GM04504 (cell line): ENCODE data around the gene HYDIN.

Experiments
- DNase-seq: peaks from one replicate; pipeline ENCODE4 v3.0.0-alpha.2; 2012; ENCODE audit warnings: low read depth

Gene HYDIN

DNA sequence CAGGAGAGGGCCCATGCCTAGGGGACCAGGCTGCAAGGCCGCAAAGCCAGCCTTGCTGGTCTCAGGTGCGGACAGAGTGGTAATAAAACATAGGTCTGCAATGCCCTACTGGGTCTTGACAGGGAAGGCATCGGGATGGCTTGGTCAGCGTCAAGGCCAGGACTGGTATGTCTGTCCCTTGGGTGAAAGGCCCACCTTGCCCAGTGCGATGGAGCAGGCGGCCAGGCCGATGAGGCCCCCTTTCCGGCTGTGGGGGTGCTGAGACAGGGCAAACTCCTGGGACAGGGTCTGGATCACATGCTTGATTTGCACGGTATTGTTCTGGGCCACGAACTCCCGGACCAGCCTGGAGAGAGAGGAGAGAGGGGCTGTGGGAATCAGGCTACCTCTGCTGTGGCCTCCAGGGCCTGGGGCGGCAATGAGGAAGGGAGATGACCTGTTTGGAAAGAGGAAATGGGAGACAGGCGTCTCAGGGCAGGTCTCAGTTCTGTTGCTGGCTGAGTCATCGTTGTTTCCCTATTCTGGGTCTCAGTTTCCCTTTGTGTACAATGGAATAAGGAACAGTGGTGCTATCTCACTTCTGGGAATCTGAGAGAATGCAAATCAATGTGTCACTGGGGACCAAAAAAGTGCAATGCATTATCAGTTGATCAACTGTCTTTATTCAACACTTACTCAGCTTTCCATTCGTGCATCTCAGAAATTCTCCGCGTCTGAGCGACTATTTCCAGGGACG is 444.3 kb downstream of the HYDIN start:
- no peak for DNase-seq

DNA sequence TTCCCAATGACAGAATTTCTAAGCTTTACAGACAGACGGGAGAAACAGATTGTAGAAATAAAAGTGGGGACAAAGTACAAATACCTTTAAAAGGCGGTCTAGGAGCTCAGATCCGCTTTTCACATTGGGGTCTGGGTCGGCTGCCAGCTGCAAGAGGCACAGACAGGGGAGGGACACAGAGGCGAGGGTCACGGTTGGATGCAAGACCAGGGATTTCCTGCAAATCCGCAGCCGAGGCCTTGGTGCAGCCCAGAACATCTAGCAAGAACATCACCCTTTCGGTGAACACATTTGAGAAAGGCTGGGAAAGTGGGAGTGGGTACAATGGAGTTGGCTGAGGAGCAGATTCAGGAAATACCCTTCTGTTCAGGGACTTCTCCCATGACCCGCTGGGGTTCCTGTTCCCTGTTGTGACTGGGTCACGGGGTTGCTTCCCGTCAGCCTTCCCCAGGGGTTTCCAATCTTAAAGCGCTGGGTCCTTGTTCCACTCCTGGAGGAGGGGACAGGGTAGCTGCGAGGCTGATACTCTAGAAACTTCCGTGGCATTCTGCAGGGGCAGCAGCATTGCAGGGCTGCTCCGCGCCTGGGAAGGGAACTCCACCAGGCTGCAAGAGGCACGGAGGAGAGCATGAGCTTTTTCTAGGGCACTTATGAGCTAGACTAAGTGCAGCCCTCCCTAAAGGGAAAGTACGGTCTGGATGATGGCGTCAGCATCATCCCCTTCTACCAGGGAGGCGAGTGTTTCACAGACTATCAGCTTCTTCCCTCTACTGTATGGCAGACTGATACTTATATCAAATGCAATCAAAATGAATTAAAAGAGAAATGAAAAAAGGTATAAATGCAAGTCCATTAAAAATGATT is 445.6 kb downstream of the HYDIN start:
- DNase-seq, result no peak

DNA sequence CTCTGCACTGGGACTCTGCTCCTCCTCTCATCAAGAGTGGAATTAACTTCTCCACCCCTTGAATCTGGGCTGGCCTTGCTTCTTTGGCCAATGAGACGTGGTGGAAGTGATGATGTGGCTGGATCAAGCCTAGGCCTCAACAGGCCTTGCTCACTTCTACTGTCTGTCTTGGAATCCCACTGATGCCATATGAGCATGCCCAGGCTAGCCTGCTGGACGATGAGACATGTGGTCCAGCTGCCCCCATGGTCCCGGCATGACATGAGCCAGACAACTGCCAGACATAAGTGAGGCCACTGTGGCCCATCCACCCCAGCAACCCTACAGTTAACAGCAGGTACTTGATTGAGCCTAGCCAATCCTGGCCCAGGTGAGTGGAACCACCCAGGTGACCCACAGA is 448.3 kb downstream of the HYDIN start:
- DNase-seq, result no peak

DNA sequence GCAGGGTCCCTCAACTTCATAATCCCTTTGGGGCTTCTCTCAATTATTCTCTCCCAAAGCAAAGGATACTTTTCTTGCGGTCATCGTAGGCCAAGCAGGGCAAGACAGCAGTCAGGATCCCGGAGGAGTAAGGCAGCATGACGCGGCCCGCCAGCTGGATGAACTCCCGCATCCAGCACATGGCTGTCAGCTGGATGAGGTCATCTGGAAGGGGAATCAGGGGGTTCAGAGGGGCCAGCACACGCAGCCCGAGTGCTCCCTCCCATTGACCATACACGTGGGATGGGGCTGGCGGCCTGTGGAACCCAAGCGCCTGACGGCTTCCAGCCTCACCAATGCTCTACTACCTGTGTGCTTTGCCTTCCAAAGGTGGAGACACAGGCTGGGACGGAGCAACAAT is 448.7 kb downstream of the HYDIN start:
- no peak for DNase-seq

DNA sequence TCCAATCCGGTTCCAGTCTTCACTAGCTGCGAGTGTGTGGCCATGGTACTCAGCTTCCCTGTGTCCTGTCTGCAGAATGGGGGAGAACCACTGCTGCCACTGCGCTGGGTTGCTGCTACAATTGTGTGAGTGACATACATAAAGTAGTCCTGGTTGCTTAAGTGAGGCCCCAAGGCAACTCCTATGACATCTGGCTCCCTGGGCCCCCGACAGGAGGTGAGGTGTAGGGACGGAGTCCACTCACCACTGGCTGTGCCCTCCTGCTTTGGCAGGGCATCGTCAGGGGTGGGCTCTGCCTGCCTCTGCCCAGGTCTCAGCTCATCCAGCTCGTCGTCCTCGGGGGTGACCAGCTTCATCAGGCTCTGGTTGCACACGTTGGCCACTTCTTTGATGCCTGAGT is 450.0 kb downstream of the HYDIN start:
- DNase-seq, result no peak

DNA sequence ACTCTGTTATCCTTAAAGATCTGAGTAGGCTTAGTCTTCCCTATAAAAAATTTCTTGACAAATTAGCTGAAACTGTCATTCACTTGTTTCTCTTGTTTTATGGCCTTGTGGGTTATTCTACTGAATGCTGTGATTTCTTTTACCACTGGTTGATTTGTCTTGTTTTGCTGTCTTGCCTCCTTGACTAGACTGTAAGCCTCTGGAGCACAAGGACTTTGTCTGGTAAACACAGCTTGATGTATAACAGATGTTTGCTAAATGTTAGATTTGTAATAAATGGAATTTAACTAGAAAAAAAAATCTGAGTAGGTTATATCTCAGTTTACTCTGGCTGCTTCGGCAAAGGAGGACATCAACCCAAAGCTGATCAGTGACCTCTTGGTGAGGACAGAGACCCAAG is 451.2 kb downstream of the HYDIN start:
- DNase-seq, result no peak

DNA sequence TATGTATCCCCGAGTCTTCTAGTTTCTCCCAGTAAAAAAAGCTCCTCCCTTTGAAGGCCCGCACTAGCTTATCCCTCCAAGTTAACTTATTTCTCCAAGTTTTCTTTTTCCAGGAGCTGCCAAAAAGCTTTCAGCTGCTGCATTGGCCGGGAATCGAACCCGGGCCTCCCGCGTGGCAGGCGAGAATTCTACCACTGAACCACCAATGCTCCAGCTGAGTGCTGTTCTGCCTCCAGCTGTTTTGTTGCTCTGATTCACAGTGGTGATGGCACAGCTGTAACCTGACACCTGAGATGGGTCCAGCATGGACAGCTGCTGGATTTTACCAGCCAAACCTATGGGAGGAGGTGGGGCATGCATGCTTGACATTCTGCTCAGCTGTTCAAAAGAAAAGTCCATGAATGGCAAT is 451.6 kb downstream of the HYDIN start:
- peak; percentile 77 for DNase-seq

DNA sequence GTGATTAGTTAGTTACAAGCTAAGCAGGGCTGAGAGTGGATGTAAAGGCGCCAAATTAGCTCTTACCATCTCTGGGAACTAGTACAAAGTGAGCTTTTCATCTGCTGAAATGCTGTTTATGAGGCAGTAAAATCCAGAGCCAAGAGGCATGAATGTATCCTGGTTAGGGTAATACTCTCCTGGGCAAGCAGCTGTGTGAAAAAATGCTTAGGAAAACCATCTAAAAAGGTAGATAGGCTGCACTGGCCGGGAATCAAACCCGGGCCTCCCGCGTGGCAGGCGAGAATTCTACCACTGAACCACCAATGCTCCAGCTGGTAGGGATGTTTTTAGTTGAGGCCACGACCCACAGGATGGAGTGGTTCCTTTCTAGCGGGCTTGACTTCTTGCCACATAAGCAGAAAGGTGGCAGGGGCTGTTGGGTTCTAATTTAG is 452.5 kb downstream of the HYDIN start:
- DNase-seq, result no peak

DNA sequence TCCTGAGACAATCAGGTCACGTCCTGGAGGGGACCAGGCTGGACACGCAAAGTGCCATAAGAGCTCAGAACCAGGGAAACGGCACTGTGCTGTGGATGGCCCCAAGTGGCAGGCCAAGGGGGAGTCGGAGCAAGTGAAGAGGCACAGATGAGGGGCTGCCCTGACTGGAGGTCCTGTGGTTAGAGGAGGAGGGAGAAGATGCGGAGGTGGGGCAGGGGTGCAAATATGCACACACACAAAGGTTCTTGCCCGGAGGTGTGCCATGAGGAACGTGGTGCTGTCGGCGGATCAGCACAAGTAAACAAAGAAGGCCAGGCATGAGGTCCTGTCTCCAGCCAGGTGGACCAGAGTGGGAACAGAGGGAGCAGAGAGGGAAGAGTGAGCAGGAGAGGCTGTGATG is 453.0 kb downstream of the HYDIN start:
- DNase-seq, result no peak

DNA sequence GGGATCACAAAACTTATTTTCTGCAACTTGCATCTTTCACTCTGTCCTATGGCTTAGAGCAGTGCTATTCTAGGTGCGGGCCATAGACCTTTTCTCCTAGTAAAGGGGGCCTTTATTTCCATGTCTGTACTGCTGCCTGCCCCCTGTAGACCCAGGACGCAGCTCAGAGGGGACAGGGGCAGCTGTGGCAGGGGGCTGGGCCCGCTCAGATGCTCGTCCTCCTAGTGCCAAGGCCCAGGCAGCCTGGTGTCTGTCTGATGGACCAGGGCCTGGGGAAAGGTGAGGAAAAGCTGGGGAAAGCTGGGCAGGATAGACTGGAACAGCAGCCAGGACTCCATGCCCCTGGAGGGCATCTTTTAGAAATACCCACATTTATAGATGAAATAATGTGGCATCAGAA is 455.1 kb downstream of the HYDIN start:
- DNase-seq, result no peak

DNA sequence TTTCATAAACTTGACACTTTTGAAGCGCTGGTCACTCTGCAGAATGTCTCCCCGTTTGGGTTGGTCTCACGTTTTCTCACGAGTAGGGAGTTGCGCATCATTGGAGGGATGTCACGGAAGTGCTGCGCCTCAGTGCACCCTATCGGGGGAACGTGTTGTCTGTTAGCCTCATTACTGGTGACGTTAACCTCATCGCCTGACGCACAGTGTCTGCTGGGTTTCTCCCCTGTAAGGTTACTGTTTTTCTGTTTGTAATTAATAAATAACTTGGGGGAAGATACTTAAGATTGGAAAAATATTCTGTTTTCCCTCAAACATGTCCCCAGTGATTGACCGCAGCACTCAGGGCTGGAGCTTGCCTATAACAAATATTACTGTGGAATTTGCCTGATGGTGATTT is 456.3 kb downstream of the HYDIN start:
- no peak for DNase-seq

DNA sequence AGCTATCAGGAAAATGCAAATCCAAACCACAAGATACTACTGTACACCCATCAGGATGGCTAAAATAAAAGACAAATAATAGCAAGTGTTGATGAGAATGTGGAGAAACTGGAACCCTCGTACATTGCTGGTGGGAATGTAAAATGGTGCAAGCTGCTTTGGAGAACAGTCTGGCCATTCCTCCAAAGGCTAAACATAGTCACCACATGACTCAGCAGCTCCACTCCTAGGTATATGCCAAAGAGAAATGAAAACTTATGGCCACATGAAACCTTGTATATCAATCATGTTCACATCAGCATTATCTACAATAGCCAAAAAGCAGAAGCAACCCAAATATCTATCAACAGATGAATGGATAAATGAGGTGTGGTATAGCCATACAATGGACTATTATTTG is 458.0 kb downstream of the HYDIN start:
- no peak for DNase-seq

DNA sequence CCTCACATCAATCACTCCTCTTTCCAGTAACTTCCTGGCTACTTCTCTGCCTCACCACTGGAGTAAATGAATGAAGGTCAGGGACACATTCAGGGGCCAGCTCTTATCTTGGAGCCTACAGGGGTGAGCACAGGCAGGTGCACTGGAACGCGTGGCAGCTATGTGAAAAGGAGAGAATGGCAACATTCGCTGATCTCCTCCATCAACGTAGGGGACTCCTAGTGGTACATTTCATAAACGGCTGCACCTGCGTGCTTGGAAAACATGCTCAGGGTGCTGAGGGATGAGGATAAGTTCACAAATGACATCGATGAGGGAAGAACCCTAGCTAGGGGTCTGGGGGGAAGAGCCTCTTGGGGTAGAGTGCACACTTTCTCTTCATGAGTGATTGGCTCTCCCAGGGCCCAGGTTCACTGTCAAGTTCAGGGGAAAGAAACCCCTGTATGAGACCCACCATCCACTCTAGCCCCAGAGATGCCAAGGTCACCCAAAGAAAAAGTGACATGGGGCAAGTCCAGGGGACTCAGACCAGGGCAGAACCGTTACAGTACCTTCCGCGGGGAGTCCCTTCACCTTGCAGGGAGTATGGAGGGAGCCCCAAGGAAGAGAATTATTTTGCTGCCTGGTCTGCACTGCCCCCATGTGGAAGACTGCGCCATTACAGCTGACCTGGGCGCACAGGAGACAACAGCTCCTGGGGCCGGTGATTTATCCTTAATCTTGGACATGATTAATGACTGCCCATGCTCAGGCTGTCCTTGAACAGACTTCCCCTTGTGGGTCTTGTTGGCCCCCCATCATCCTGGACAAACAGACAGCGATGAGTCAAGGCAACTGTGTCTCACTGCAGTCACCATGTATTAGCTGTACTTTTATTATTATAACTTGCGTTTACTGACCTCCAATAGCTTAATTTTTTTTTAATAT is 459.6 kb downstream of the HYDIN start:
- no peak for DNase-seq

DNA sequence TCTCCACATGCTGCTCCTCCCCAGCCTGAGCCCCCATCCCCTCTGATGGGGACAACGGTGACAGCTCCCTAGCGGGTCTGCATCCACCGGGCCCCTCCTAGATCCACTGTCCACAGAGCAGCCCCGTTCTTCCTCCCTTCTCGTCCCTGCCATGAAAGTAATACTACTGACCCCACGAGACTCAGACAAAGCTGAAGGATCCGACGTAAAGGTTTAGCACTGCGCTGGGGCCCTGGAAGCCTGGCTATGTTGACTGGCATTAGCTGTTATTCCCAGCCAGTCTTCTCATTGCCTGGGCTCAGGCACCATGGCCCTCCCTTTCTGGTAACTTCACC is 460.3 kb downstream of the HYDIN start:
- no peak for DNase-seq

DNA sequence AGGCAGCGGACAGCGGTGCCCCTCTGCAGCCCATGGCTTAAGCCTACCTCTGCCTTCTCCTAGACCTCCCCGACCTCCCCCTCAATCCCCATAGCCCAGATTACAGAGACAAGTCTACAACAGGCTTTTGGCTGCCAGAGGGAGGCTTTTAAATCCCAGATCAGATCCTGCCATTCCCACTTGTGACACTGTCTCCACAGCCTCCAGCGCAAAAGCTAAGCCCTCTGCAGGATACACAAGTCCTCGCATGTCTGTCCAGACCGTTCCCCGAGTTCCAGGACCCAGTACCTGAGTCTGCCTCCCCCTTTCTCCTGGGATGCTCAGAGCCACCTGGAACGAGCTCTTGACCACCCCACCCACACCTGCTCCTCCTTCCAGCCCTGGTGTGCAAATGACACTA is 460.8 kb downstream of the HYDIN start:
- DNase-seq, result no peak

DNA sequence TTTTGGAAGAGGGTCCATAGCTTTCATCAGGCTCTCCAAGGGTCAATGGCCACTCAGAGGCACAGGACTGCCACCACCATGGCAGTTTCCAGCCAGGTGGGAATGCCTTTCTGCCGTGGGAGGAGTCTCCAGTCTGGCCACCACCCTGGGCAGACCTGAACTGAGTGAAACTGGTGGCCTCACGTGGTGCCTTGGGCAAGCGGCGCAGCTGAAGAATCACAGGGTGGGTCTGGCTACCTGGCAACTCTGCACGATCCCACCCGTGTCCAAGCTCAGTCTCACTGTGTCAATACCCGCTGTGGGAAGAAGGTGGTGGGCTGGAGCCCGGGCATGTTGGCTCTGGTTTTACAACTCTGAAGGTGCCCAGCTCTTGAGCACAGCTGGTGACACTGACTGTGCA is 461.4 kb downstream of the HYDIN start:
- DNase-seq, result no peak

DNA sequence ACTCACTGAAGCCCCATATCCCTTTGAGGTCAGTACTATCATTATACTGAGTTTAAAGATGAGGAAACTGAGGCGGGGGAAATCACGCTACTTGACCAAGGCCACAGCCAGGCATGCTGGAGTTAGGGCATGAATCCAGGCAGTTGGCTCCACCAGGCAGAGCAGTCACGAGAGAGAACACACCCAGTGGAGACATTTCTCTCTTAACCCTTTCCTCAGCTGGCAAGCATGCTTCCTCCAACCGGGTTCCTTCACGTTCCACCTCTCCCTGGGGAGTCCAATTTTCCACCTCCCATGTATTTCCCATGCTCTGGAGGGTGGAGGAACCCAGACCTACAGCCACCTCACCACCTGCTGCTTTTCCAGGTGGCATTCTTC is 462.3 kb downstream of the HYDIN start:
- no peak for DNase-seq

DNA sequence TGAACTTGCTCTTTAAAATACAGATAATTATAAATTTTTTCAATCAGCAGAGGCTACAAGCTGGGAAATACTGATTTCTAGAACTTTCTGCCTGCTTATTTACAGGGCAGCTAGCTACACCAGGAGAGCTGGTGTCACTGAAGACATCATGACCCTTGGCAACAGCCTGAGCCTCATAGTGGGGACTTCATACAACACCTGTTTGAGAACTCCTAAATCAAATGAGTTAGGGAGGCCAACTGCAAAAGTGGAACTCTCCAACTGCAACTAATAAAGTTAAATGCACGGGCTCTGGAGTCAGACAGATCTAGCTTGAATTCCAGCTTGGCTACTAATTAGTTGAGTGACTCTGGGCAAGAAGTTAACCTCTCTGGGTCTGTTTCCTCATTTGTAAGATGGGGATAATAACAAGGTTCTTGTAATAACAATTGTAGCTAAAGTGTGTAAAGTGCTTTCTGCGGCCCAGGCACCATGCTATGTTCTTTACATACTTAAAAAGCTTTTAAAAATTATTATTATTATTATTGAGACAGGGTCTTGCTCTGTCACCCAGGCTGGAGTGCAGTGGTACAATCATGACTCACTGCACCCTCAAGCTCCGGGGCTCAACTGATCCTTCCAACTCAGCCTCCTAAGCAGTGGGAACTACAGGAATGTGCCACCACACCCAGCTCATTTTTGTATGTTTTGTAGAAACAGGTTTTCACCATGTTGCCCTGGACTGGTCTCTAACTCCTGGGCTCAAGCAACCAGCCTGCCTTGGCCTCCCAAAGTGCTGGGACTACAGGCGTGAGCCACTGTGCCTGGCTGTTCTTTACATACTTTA is 462.9 kb downstream of the HYDIN start:
- DNase-seq, result no peak

DNA sequence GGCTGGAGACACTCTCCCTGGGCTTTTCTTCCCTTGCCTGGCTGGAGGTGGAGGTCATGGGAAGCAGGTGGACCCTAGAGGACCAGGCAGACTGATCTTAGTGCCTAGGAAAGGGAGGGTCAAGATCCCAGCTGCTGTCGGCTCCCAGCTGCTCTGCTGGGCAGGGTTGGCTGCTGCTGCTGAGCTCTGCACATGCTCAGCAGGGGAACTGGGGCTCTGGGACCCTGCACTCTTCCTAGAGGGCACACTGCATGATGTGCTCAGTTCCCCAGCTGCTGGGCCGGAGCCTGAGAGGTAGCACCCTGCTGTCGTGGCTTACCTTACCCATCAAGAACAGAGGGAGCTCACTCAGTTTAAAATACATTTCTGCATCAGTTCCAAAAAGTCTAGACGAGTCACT is 463.9 kb downstream of the HYDIN start:
- no peak for DNase-seq

DNA sequence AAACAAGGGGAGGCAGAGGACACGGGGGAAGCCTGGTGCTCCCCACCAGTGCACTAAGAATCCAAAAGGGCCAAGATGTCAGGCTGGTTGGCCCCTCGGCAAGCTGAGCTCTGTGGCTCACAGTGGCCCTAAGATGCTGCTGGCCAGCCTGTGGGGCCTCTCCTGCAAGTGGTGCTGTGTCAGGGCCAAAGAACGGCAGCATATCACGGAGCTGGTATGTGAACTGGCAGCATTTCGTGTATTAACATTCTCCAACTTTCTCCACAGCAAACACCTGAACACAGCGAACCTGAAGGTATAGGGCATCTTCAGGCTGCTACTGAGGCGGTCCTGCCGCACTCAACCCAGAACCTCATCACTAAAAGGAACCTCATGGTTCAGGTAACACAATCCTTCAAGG is 464.3 kb downstream of the HYDIN start:
- no peak for DNase-seq

DNA sequence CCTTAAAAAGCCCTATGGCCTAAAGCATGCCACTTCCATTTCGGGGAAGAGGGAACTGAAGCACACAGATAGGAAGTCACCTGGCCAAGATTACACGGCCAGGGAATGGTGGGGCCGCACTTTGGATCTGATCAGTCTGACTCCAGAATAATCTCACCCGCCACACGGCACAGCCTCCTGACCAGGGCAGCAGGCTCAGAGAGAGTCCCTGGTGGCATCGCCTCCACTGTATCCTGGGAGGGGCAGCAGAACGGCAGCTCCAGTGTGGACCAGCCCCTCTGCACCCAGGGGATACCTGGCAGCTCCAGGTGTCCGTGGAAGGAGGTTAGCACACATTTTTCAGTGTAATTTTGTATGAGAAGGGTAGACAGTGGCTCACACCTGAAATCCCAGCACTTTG is 465.0 kb downstream of the HYDIN start:
- no peak for DNase-seq

DNA sequence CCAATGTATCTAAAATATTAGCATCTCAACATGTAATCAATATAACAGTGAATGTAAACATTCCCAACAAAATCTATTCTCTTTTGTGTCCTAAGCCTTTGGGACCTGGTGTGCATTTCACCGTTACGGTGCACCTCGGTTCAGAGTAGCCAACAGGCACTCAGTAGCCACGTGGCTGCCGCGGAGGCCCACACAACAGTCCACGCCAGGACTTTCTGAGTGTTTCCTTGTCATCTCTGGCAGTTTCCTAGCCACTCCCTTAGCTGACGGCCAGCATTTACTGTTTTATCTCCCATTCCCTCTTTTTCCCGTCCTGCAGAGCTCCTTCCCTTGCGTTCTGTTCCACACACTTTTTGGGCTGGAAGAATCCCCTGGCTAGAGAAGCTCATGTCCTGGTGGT is 465.9 kb downstream of the HYDIN start:
- DNase-seq, result no peak
